GM19452 (cell line): Measurements from ENCODE around the gene DNAJB8.

Experiments
- ATAC-seq: cut with Tn5 transposase; IDR thresholded peaks from one replicate; pipeline ENCODE4 v1.9.1; 2021; ENCODE audit not compliant: unreplicated experiment

Gene DNAJB8

DNA sequence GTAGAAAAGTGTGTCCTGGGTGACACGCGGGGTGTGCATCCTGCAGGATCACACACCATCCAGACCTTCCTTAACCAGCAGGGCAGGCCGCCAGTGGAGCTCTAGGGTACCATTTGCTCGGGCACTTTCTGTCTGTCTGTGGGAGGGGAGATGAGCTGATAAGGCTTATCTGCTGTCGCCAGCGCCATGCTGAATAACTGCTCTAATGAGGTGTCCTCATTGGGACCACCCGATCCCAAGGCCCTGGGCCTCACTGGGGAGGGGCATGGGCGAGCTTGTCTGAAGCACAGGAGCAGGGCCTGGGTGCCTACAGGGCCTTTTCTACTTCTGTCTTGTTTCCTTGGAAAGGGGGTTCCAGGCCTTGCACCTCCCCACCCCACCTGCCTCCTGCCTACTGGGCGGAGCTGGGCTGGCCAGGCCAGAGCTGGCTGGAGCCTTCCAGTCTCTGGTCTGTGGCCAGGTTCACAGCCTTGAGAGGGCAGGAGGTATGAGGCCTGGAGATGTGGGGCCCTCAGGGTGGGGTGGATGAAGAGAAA, 28.8 kb upstream of the DNAJB8 start:
- no peak for ATAC-seq

DNA sequence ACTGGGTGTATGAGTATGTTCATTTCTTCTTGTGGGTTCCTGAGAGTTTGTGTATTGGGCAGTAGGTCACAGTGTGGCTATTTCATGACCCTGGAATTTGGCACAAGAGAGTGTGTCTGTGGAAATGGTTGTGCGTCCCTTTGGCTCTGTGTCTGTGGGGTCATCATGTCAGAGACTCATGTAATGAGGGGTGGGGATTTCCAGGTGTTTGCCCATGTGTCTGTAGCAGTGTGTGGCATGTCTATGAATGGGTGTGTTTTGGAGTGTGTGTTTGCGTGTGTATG, 27.6 kb upstream of the DNAJB8 start:
- ATAC-seq: no peak

DNA sequence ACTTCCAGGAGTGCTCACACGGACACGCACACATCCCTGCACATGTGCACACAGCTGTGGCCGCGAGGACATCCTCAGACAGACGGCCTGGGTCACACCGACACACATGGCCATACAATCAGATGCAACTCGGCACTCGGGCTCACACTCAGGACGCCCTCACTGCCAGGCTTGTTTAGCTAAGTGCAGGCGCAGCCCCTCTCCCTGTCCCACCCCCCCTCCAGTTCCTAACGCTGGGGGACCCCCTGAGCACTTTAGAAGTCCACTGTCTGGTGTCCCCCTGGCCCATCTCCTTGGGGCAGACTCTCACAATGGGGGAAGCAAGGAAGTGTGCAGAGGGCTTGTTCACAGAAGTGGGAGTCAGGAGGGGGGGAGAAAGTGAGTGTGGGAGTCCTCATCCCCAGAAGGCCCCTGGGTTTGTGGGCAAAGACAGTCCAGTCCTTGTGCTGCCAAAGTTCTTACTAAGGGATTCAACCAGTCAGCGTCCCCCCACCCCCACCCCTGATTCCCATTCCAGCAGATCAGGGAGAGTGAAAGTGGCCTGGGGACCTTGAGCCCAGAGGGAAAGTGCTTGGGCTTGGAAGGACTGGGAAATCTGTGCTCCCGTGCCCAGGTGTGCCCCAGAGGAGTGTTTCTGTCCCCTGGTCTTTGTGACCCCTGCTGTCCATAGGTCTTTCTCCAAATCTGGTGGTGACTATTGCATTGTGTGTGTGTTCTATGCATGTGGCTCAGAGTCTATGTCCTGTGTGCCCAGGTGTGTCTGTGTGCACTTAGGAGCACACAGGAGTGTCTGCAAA, 27.1 kb upstream of the DNAJB8 start:
- no peak for ATAC-seq

DNA sequence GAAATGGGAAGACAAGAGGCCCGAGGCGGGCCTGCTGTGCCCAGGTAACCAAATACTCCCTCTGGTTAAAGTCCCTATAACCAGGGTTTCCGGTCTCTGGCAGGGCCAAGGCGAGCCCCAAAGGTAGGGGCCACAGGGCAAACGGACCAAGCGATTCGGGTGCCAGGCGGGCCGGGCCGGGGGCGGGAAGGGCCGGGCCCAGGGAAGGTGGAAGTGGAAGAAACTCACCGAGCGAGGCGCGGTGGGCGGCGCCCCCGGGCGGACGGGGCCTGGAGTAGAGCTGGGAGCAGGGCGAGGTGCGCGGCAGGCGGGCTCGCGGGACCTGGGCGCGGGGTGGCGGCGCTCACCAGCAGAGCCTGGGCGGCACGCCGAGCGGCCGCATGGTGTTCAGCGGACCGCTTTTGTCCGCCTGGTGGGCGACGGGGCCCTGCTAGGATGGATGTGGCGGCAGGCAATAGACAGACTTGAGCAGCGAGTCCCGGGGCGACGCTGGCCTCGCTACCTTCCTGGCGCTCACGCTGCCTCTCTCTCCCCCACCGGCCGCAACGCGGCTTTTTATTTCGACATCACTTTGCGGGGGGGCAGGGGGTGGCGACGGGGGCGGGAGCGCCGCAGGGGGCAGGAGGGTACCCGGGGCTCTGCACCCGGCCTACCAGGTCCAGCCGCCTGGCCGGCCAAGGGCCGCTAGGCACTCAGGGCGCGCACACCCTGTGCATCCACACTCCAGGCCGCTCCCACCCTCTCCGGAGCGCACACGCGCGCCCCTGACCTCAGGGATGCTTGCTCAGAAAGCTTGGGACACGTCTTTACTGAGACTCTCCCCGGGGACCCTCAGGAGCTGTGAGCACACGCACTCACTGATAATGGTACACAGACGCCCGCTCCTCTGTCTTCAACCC, 26.2 kb upstream of the DNAJB8 start, which contains the start of gene GATA2:
Gene GATA2, minus strand, starts transcription at position 531 of the 899 bp plus-strand sequence. CDS start 6,170 bp downstream, outside the sequence.
- no peak for ATAC-seq

DNA sequence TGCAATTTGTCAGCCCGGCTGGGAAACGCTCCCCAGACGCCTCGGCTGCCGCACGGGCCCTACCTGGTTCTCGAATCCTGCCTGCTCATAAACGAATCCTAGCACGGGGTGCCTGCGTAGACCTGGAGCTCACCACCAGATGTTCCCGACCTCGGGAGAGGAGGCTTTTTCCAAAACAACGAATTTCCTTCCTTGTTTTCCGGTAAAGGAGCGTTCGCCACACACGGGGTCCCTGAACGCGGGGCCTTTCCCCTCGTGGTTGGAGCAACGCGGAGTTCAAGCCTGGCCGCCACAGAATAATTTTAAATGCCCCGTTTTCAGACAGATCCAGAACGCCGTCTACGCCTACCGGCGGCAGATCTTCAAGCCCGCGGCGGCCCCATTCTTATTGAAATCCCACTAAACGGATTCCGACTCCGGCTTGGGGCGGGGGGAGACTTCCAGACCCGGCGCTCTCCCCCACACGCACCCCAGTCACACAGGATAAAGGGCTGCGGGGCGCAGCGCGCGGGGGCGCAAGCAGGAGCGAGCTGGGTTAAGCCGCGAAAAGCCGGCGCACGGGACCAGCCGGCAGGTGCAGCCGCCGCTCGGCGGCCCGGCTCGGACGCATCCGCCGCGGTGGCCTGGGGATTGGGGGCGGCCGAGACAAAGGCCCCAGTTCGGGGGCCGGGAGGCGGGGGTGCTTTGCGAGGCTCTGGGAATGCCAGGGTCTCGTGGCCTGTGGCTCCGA, 25.4 kb upstream of the DNAJB8 start:
- ATAC-seq: no peak

DNA sequence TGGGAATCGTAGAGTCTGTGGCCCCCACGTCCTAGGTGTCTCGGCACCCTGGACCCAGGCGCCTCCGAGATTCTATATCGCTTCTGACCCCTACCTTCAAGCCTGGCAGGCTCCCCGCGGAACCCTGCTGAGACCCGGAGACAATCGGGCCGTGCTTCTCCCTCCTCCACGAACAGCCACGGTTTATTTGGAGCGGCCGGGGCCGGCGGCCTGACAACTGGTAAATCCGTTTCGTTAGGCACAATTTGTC, 24.9 kb upstream of the DNAJB8 start:
- no peak for ATAC-seq

DNA sequence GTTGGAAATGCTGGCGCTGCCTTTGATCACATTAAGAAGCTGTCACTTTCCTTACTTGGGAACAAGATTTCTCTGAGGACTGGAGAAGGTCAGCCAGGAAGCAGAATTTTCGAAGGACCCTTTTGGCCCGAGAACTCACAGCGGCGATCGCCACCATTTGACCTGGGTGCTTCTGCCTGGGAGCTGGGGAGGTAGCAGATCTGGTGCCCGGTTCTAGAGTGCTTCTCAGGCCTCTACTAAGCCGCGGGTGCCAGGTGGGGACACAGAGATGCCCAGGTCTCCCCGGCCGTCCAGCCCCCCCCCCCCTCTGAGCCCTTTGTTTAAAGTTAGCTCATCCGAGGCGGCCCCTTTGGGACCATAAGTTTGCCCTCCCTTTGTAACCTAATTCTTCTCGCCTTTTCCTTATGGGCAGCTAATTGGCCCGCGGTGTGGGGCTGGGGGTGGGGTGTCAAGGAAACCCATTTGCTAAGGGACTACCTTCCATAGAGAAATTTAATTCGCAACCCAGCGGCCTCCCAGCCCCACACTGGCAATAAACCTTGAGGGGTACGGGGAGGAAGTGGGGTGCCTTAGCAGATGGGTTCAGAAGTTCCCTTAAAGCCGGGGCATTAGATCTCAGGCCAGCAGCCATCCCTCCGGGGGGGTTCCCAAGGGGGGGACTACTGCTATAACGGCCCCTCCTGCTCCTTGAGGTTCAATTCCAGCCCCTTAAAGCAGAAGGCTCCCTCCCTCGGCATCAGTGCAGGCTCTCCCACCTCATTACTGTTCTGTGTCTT, 24.4 kb upstream of the DNAJB8 start:
- ATAC-seq: no peak

DNA sequence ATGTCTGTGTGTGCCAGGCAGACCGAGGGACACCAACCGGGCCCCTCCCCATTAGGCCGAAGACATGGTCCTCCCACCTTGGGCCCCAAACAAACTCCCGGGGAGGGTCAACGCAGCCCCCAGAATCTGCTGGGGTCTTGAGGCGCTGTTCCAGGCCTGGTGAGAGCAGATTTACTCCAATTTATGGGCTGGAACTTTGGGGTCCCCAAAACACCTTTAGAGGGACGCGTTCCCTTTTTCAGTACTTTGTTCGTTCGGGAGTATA, 23.9 kb upstream of the DNAJB8 start:
- no peak for ATAC-seq

DNA sequence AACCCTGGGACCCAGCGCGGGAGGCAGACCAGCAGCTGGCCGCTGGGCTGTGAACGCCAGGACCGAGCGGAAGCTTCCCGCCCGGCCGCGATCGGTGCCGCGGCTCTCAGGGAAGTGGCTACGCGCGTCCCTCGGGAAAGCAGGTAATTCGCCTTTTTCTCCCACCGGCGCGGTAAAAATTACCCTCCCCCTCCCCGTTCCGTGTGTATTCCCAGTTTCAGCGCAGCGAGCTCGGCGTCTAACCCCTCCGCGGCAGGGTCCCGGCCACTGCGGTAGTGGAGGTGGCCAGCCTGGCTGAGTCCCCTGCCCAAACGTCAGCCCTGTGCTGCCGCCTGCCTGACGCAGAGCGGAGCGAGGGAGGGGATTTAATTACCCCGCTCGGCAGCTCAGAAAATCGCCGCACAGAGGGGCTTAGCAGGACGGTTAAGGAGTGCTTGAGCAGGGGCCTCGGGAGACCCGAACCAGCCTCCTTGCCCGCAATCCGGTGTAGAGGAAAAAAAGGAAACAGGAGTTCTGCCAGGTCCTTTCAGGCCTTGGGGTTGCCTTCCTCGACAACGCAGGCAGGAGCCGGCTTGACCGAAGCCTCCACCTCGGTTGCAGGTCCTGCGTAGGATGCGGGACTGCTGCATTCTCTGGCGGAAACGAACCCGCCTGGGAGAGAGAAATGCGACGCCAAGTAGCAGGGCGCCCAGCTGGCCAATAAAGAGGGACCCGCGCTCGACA, 23.4 kb upstream of the DNAJB8 start:
- no peak for ATAC-seq

DNA sequence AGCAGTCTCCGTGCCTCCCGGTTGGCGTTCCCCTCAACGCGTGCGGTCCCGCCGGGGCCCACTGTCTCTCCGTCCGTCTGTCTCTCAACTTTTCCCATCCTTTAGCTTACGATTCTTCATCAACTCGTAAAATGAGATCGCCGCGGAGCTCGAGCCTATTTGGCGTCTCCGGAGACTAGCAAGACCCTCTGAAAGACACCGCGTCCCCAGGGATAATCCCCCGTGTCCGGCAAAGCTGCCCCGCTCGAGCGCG, 22.9 kb upstream of the DNAJB8 start:
- ATAC-seq: no peak

DNA sequence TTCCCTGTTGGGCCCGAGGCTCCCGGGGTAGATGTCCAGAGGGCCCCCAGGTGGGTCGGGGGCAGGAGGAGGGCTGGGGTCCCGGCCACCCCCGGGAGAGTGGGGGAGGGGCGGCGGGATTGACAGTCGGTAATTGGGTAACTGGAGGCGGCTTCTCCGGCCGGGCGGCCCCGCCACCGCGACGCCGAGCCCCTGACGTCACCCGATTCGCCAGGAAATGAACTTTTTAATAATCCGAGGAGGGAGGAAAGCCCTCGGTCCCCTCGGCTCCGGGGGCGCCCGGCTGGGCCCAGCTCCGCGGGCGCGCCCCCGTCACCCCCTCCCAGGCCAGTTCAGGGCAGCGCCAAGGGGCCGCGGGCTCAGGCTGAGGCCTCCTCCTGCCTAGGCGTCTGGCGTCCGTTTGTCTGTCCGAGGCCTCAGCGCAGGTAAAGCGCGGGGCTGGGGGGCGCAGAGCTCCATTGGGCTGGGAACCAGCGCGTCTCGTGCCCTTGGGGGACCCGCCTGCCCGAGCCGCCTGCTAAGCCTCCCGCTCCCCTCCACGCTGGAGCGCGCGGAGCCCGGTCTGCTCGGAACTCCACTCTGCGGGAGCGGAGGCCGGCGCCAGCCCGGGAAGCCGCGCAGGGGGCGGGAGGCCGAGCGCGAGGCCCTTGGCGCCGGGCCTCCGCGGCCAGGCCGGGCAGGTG, 22.4 kb upstream of the DNAJB8 start:
- no peak for ATAC-seq

DNA sequence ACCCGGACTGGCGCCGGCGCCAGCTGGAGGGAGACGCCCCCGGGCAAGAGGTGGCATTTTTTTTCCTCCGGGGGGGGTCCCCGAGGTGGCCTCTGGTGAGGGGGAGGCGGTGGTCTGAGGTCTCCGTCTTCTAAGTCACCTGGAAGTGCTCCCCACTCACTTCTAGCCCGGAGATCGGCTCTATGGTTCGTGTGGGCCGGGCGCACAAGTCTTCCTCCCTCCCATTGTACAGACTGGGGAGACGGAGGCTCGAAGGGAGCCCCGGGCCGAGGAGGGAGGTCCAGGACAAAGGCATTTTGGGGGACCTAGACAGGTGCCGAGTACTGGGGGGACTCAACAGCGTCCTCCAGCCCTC, 21.9 kb upstream of the DNAJB8 start:
- no peak for ATAC-seq

DNA sequence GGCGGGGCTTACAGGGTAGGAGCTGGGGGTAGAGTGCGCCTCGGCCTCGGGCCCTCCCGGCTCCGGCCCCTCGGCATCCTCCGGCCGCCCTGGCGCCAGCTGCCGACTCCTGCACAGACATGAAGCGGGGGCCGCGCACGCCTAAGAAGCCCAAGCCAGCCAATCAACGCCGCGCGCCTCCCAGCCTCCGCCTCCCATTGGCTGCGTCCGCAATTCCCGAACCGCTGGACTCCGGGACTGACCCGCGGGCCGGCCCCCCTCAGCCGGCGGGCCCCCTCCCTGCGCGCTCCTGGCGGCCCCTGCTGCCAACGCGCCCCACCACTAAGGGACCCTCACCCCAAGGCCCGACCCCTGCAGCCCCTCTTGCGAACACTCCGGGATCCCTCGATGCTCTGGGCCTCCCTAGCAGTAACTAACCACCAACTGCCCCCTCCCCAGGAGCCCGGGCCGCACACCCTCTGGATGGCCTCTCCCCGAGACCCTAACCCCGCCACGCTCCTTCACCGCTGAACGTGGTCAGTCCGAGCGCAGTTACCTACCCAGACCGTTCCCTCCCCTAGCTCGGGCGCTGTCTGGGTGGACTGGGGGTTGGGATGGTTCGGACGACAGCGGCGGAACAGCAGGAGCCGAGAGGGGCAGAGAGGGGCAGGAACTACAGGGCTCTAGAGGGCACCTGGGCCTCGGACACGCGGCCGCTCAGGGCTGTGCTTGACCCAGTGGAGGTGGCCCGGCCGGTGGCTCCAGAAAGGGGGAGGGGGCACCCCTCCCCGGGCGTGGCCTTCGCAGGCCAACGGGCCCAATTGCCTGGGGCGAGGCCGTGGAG, 21.3 kb upstream of the DNAJB8 start:
- no peak for ATAC-seq

DNA sequence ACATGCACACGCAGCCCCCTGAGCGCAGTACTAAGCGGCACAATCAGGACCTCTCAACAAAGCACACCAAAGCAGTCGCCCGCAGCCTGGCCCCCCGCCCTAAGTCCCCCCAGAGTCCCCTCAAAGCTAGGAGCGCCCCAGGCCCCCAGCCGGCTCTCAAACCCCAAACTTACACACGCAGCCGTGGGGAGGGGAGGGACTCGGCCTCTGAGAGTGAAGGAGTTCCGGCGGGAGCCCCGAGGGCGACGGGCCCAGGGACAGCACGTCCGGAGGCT, 20.8 kb upstream of the DNAJB8 start:
- no peak for ATAC-seq

DNA sequence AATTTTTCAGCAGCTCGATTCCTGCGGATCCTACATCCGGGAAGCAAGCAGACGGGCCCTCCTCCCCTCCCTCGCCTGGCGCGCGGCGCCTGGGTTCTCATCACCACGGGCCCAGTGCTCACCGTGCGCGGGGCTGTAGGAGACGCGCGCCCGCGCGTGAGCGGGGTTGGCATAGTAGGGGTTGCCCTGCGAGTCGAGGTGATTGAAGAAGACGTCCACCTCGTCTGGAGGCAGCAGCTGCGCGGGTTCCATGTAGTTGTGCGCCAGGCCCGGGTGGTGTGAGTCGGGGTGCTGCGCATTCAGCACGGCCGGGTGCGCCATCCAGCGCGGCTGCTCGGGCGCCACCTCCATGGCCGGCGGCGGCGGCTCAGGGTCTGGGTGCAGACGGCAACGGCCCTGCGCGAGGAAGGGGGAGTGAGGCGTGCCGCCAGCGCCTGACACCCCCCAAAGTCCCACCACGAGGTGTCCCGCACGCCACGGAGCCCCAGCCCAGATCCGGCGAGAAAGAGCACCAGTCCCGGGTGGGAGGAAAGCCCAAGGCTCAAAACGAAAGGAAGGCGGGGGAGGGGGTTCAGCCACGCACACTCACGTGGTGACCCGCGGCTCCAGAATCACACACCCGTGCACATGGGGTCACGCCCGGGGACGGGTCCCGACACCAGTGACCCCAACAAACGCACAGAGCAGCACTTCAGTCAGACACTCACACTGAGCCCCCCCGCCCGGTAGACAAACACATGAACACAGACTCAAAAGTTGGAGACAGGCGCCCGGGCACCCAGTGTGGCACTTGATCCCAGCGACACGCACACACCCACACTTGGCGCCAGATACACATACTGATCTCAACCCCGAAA, 20.2 kb upstream of the DNAJB8 start:
- ATAC-seq: no peak

DNA sequence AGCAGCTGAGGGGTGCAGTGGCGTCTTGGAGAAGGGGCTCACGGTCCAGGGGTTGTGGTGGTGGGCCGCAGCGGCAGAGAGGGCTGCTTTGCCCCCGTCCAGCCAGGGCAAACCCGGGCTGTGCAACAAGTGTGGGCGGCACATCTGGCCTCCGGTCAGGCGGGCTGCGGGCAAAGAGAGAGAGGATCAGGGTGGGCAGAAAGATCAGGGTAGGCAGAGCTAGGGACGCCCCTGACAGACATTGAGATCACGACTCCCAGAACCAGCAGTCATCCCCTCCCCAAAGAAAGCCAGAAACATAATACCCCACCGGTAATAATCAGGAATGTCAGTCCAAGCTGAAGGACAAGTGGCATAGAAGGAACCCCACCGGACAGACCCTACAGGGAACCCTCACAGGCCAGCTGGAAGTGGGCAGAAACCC, 19.5 kb upstream of the DNAJB8 start:
- no peak for ATAC-seq

DNA sequence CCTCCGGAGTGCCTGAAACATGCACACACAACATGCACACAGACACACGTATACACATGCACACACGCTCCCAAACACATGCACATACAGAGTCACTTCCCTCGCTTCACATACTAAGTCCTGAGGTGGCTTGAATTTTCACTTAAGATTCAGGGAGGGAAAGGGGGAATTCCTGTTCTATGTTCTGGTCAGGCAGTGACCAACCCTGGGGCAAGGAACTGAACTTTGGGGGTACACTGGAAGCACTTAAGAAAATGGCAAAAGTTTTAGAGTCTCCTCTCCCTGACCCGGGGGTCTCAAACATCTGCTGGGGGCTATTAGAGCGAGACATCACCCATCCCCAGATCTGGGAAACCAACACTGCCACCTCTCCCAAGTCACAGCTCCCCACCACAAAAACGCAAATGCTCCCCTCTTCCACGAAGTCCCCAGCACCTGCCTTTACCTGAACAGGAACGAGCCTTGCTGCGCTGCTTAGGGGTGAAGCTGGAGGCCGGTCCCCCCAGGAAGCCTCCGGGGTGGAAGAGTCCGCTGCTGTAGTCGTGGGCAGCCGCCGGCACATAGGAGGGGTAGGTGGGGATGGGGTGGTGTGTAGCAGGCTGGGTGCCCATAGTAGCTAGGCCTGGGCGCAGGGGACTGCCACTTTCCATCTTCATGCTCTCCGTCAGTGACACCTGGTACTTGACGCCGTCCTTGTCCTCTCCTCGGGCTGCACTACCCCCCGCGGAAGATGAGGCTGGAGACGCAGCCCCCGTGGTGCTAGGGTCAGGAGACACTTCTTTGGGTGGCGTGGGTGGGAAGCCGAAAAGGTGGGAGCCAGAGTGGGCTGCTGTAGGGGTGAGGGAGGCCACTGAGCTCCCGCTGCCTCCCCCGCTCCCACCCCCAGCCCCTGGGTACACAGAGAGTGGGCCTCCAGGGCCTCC, 18.9 kb upstream of the DNAJB8 start:
- ATAC-seq: no peak
